Natural killer cell (primary cell): ENCODE measurements around the gene KCTD16. TPM values are rescaled to one million over a fixed set of nuclear protein-coding genes. Genes with fewer than 3 reads are reported as not detected.

Experiments
- ATAC-seq, 3 donors: fragments of 150-1000 bp in 2 of 3; fragments of 200-7000 bp in 1 of 3; cut with Tn5 transposase; 1 replicate in 1 of 3; 2 replicates in 2 of 3; pipeline ENCODE4 v1.10.0; 2021; ENCODE audit warnings: mild to moderate bottlenecking in 2 of 3, moderate library complexity in 2 of 3
- DNase-seq, 2 donors: peaks; one replicate each; pipeline versions ENCODE4 v3.0.0 to v3.0.0-alpha.2; 2013 to 2021; ENCODE audit warnings: mixed read lengths in 1 of 2
- H3K27ac ChIP-seq: one replicate; pipeline ENCODE4 v1.5.1; 2013; ENCODE audit warnings: mild to moderate bottlenecking, low read length
- H3K27me3 ChIP-seq: one replicate; pipeline ENCODE4 v1.6.1; 2013; ENCODE audit warnings: low read length; ENCODE audit not compliant: control insufficient read depth, insufficient read depth
- H3K36me3 ChIP-seq: one replicate; pipeline ENCODE4 v1.6.1; 2013; ENCODE audit warnings: low read length; ENCODE audit not compliant: control insufficient read depth, insufficient read depth
- H3K4me1 ChIP-seq: one replicate; pipeline ENCODE4 v1.6.1; 2013; ENCODE audit warnings: low read length; ENCODE audit not compliant: control insufficient read depth, insufficient read depth
- H3K4me3 ChIP-seq: one replicate; pipeline ENCODE4 v1.5.1; 2013; ENCODE audit warnings: low read length
- H3K9me3 ChIP-seq: one replicate; pipeline ENCODE4 v1.6.1; 2013; ENCODE audit warnings: low read length; ENCODE audit not compliant: control insufficient read depth, insufficient read depth
- H3K27ac Mint-ChIP-seq, 2 donors: one replicate each; pipeline ENCODE4 v1.8.0; 2022; ENCODE audit warnings: mild to moderate bottlenecking in 2 of 2, mixed read lengths in 2 of 2, moderate library complexity in 1 of 2
- H3K27me3 Mint-ChIP-seq, 2 donors: one replicate each; pipeline ENCODE4 v1.8.0; 2022; ENCODE audit warnings: low read depth in 2 of 2, mixed read lengths in 2 of 2
- H3K36me3 Mint-ChIP-seq: one replicate; pipeline ENCODE4 v1.8.0; 2022; ENCODE audit warnings: mixed read lengths
- H3K4me1 Mint-ChIP-seq, 2 donors: one replicate each; pipeline ENCODE4 v1.8.0; 2022; ENCODE audit warnings: mixed read lengths in 2 of 2
- H3K4me3 Mint-ChIP-seq: one replicate; pipeline ENCODE4 v1.8.0; 2022; ENCODE audit warnings: mild to moderate bottlenecking, moderate library complexity, mixed read lengths
- H3K9me3 Mint-ChIP-seq, 2 donors: one replicate each; pipeline ENCODE4 v1.8.0; 2022; ENCODE audit warnings: mixed read lengths in 2 of 2
- CTCF ChIP-seq: fragments of 200-600 bp; IDR thresholded peaks from one replicate; pipeline ENCODE4 v1.8.0; 2022; ENCODE audit warnings: antibody characterized with exemption
- WGBS: methylation state at CpG from one replicate; pipeline ENCODE4 v1.1.7; 2013; ENCODE audit warnings: missing lambda C conversion rate; ENCODE audit not compliant: insufficient coverage; 5-methylcytosine and 5-hydroxymethylcytosine counted together
- intact Hi-C: fragments of 100-400 bp; cut with micrococcal nuclease; formaldehyde crosslinking; loops from one replicate; pipeline ENCODE4 v1.14.2; 2022
- total RNA-seq, 4 donors: library from RNA; stranded (reverse); fragments of 120-200 nt in 1 of 4; gene quantifications; one replicate each; pipeline versions ENCODE4 v1.2.3 to v1.2.4, GENCODE V29; 2013 to 2022

KCTD16 gene
- total RNA-seq, 3 donors from 2014 or later (not counting 1 experiment from before 2014, with no cell fraction given): 0.16 TPM; not detected in 2

- no peaks in the 10 kb centered on the region for H3K4me1 Mint-ChIP-seq
- H3K4me1 ChIP-seq: no peaks in the 10 kb centered on the region
- WGBS: 84% methylated on average over 3 of the region's 4 CpGs
- H3K27ac ChIP-seq: no peak overlapping the region
- ATAC-seq (no peak), DNase-seq (no peak)
- H3K36me3 ChIP-seq: no peaks in the 10 kb centered on the region
- no peak overlapping the region for H3K27ac Mint-ChIP-seq
- no peak overlapping the region for H3K4me3 Mint-ChIP-seq
- no peaks in the 10 kb centered on the region for H3K9me3 ChIP-seq
- intact Hi-C loops: no loop called here
- H3K36me3 Mint-ChIP-seq: no peaks in the 10 kb centered on the region
- no peaks in the 10 kb centered on the region for H3K27me3 ChIP-seq
- peaks cover 0 to 2% of the 10 kb centered on the region in 2 donors for H3K9me3 Mint-ChIP-seq
- no peak for TF ChIP-seq CTCF
- no peaks in the 10 kb centered on the region for H3K27me3 Mint-ChIP-seq
- H3K4me3 ChIP-seq: no peak overlapping the region
Observed at GRCh38 chr5:144393641-144394435, 223.2 kb downstream of the KCTD16 start.

GRCh38 chr5:144395704-144396103, 225.0 kb downstream of the KCTD16 start:
- WGBS: 6% methylated on average over 1 of the region's 1 CpG
- Histone ChIP-seq H3K27me3 (no peaks in the 10 kb centered on the region), H3K27ac (no peak overlapping the region), H3K4me3 (no peak overlapping the region), H3K36me3 (no peaks in the 10 kb centered on the region), H3K9me3 (no peaks in the 10 kb centered on the region), H3K4me1 (no peaks in the 10 kb centered on the region)
- ATAC-seq: no peak
- Mint-ChIP-seq H3K36me3 (no peaks in the 10 kb centered on the region), H3K9me3 (peaks cover 0 to 2% of the 10 kb centered on the region in 2 donors), H3K27ac (no peak overlapping the region), H3K27me3 (no peaks in the 10 kb centered on the region), H3K4me1 (no peaks in the 10 kb centered on the region), H3K4me3 (no peak overlapping the region)
- intact Hi-C loops: no loop called here
- no peak for TF ChIP-seq CTCF
- no peak for DNase-seq

GRCh38 chr5:144403058-144403457, 232.4 kb downstream of the KCTD16 start:
- H3K27ac ChIP-seq: no peak overlapping the region
- DNase-seq (no peak), ATAC-seq (no peak)
- H3K4me3 ChIP-seq: no peak overlapping the region
- Mint-ChIP-seq H3K27ac (no peak overlapping the region), H3K9me3 (peaks cover 0 to 3% of the 10 kb centered on the region in 2 donors), H3K36me3 (no peaks in the 10 kb centered on the region), H3K4me1 (no peaks in the 10 kb centered on the region), H3K4me3 (no peak overlapping the region), H3K27me3 (no peaks in the 10 kb centered on the region)
- no peaks in the 10 kb centered on the region for H3K36me3 ChIP-seq
- H3K4me1 ChIP-seq: no peaks in the 10 kb centered on the region
- H3K9me3 ChIP-seq: no peaks in the 10 kb centered on the region
- intact Hi-C loops: no loop called here
- WGBS: 96% methylated on average over 2 of the region's 2 CpGs
- no peak for TF ChIP-seq CTCF
- no peaks in the 10 kb centered on the region for H3K27me3 ChIP-seq
